Panc1 (cell line): ENCODE data around the gene EZH2. TPM values are rescaled to one million over a fixed set of nuclear protein-coding genes. Genes with fewer than 3 reads are reported as not detected.

Experiments used
- ATAC-seq: fragments of 200-7000 bp; cut with Tn5 transposase; 2 replicates; pipeline ENCODE4 v1.9.1; 2020; ENCODE audit warnings: mild to moderate bottlenecking, moderate library complexity
- BruUV-seq: library from RNA; stranded (reverse); fragments of 400-500 nt; replicated peaks from 2 replicates; lab custom pipeline; 2021; lab: Mats Ljungman, UMichigan
- CTCF ChIA-PET: fragments of 300-600 bp; sonication (Branson Sonifier 250); formaldehyde crosslinking; loops from one replicate; lab custom pipeline; 2022; ENCODE audit warnings: antibody characterized with exemption; lab: Charles Lee
- POLR2A ChIA-PET: fragments of 300-600 bp; sonication (Branson Sonifier 250); formaldehyde crosslinking; loops from one replicate; lab custom pipeline; 2022; ENCODE audit warnings: antibody characterized with exemption; lab: Charles Lee
- DNase-seq: peaks from one replicate; pipeline ENCODE4 v3.0.0-alpha.2; 2010; ENCODE audit warnings: low read depth, low spot score
- H3K27ac ChIP-seq: 2 replicates; pipeline ENCODE4 v1.5.1; 2011; ENCODE audit warnings: mild to moderate bottlenecking, low read length, inconsistent platforms
- H3K27me3 ChIP-seq: fragments of 200-500 bp; sonication (Bioruptor generic); 2 replicates; pipeline ENCODE4 v1.6.0; 2014; ENCODE audit warnings: low read length, inconsistent platforms; ENCODE audit not compliant: control insufficient read depth, insufficient read depth
- H3K36me3 ChIP-seq: fragments of 200-500 bp; sonication (Bioruptor generic); 2 replicates; pipeline ENCODE4 v1.5.1; 2014; ENCODE audit warnings: inconsistent platforms, mild to moderate bottlenecking, low read length, moderate library complexity; ENCODE audit not compliant: control insufficient read depth, insufficient read depth
- H3K4me1 ChIP-seq: 2 replicates; pipeline ENCODE4 v1.5.1; 2011; ENCODE audit warnings: inconsistent platforms, mild to moderate bottlenecking, low read length, moderate library complexity; ENCODE audit not compliant: control insufficient read depth, insufficient read depth
- H3K4me3 ChIP-seq, 2 experiments: 2 replicates each; pipeline ENCODE4 v1.5.1; 2011 to 2012; ENCODE audit warnings: low read depth in 2 of 2, low read length in 2 of 2, mild to moderate bottlenecking in 2 of 2, inconsistent platforms in 1 of 2, moderate library complexity in 1 of 2
- H3K9me3 ChIP-seq: fragments of 200-500 bp; sonication (Bioruptor generic); 2 replicates; pipeline ENCODE4 v1.5.1; 2014; ENCODE audit warnings: low read depth, mild to moderate bottlenecking, inconsistent platforms, low read length, moderate library complexity; ENCODE audit not compliant: control insufficient read depth, insufficient read depth
- POLR2AphosphoS5 ChIP-seq: IDR thresholded peaks from 2 replicates; pipeline ENCODE4 v1.6.1; 2012; ENCODE audit warnings: mild to moderate bottlenecking, low read depth, low read length, moderate library complexity
- SIN3A ChIP-seq: IDR thresholded peaks from 2 replicates; pipeline ENCODE4 v1.6.1; 2012; ENCODE audit warnings: low read depth, mild to moderate bottlenecking, low read length, moderate library complexity, borderline replicate concordance; ENCODE audit not compliant: insufficient read depth
- TCF7L2 ChIP-seq: IDR thresholded peaks from 2 replicates; pipeline ENCODE4 v1.6.1; 2011; ENCODE audit warnings: mild to moderate bottlenecking, low read depth, low read length, inconsistent platforms
- in situ Hi-C: cut with HindIII; loops from 2 replicates; pipeline ENCODE4 v1.10.0; 2016; ENCODE audit warnings: low sequenced_read_pairs, low pct_unique_long_range_greater_than_20kb
- intact Hi-C: fragments of 100-400 bp; cut with micrococcal nuclease; formaldehyde crosslinking; loops from one replicate; pipeline ENCODE4 v1.10.0; 2022; ENCODE audit not compliant: unreplicated experiment
- total RNA-seq: library from RNA; stranded (reverse); gene quantifications from one replicate; pipeline ENCODE4 v1.2.1, GENCODE V29; 2021; ENCODE audit not compliant: unreplicated experiment
- TF ChIP-seq, protein P1 (sequence below), 2 experiments: IDR thresholded peaks; 2 replicates each; pipeline ENCODE4 v1.6.1; 2011 to 2012; ENCODE audit warnings: low read depth in 2 of 2, control low read depth in 1 of 2, low read length in 1 of 2, mild to moderate bottlenecking in 1 of 2, moderate library complexity in 1 of 2; ENCODE audit not compliant: insufficient read depth in 1 of 2
- TF ChIP-seq, protein P2 (sequence below): fragments of 450-650 bp; IDR thresholded peaks from 2 replicates; pipeline ENCODE4 v1.5.1; 2017; ENCODE audit warnings: mild to moderate bottlenecking

Gene EZH2
- total RNA-seq, 1 experiment from 2014 or later: 38.3 TPM

DNA sequence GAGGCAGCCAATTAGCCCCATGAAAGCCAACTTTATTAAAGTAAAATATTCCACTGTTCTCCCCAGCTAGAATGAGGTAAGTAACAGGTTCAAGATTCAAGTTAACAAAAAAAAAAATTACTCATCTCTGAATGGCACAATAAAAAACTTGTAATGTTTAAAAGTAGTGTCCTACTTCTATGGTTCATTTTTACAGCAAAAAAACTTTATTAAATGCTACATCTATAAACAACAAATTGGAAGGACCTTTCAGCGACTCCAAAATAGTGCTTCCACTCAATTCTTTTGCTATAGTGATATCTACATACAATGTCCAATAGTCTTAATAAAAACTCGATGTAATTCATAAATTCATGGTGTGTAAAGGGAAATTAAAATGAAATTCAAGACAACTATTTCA, 59.2 kb downstream of the EZH2 start:
- peaks cover 30% of the 10 kb centered on the region for H3K36me3 ChIP-seq
- ATAC-seq (no peak), DNase-seq (no peak)
- intact Hi-C loops (no loop called here), in situ Hi-C loops (no loop called here)
- no TSS peak for BruUV-seq
- POLR2A ChIA-PET: no interaction called here
- no peak overlapping the region for H3K4me3 ChIP-seq
- H3K9me3 ChIP-seq: no peaks in the 10 kb centered on the region
- CTCF ChIA-PET: no interaction called here
- TF ChIP-seq, protein P1, sequence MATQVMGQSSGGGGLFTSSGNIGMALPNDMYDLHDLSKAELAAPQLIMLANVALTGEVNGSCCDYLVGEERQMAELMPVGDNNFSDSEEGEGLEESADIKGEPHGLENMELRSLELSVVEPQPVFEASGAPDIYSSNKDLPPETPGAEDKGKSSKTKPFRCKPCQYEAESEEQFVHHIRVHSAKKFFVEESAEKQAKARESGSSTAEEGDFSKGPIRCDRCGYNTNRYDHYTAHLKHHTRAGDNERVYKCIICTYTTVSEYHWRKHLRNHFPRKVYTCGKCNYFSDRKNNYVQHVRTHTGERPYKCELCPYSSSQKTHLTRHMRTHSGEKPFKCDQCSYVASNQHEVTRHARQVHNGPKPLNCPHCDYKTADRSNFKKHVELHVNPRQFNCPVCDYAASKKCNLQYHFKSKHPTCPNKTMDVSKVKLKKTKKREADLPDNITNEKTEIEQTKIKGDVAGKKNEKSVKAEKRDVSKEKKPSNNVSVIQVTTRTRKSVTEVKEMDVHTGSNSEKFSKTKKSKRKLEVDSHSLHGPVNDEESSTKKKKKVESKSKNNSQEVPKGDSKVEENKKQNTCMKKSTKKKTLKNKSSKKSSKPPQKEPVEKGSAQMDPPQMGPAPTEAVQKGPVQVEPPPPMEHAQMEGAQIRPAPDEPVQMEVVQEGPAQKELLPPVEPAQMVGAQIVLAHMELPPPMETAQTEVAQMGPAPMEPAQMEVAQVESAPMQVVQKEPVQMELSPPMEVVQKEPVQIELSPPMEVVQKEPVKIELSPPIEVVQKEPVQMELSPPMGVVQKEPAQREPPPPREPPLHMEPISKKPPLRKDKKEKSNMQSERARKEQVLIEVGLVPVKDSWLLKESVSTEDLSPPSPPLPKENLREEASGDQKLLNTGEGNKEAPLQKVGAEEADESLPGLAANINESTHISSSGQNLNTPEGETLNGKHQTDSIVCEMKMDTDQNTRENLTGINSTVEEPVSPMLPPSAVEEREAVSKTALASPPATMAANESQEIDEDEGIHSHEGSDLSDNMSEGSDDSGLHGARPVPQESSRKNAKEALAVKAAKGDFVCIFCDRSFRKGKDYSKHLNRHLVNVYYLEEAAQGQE (IDR thresholded peaks at IDR 0.05; ENCODE audit: insufficient read depth in 1 of 2, low read depth in 2 of 2, low read length in 1 of 2): no peak
- no peak for TF ChIP-seq TCF7L2
- TF ChIP-seq SIN3A: no peak
- TF ChIP-seq, protein P2, sequence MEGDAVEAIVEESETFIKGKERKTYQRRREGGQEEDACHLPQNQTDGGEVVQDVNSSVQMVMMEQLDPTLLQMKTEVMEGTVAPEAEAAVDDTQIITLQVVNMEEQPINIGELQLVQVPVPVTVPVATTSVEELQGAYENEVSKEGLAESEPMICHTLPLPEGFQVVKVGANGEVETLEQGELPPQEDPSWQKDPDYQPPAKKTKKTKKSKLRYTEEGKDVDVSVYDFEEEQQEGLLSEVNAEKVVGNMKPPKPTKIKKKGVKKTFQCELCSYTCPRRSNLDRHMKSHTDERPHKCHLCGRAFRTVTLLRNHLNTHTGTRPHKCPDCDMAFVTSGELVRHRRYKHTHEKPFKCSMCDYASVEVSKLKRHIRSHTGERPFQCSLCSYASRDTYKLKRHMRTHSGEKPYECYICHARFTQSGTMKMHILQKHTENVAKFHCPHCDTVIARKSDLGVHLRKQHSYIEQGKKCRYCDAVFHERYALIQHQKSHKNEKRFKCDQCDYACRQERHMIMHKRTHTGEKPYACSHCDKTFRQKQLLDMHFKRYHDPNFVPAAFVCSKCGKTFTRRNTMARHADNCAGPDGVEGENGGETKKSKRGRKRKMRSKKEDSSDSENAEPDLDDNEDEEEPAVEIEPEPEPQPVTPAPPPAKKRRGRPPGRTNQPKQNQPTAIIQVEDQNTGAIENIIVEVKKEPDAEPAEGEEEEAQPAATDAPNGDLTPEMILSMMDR: no peak
- no peak for TF ChIP-seq POLR2AphosphoS5
- no peaks in the 10 kb centered on the region for H3K27me3 ChIP-seq
- no peak overlapping the region for H3K27ac ChIP-seq
- H3K4me1 ChIP-seq: no peaks in the 10 kb centered on the region

DNA sequence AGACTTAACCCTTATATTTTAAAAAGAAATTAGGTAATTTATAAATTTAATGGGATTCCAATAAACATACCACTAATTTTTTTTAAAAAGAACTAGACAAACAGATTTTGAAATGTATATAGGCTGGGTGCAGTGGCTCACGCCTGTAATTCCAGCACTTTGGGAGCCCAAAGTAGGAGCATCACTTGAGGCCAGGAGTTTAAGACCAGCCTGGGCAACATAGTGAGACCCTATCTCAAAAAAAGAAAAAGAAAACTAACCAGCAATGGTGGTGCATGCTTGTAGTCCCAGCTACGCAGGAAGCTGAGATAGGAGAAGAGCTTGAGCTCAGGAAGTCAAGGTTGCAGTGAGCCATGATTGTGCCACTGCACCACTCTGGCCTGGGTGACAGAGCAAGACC, 62.7 kb downstream of the EZH2 start:
- ChIA-PET CTCF (no interaction called here), POLR2A (no interaction called here)
- TF ChIP-seq TCF7L2 (no peak), SIN3A (no peak), POLR2AphosphoS5 (no peak)
- TF ChIP-seq, protein P2: no peak
- TF ChIP-seq, protein P1 (IDR thresholded peaks at IDR 0.05; ENCODE audit: insufficient read depth in 1 of 2, low read depth in 2 of 2, low read length in 1 of 2): no peak
- ATAC-seq (no peak), DNase-seq (no peak)
- Histone ChIP-seq H3K36me3 (peaks cover 38% of the 10 kb centered on the region), H3K27ac (no peak overlapping the region), H3K4me1 (no peaks in the 10 kb centered on the region), H3K27me3 (no peaks in the 10 kb centered on the region), H3K9me3 (no peaks in the 10 kb centered on the region), H3K4me3 (no peak overlapping the region)
- BruUV-seq: no TSS peak
- in situ Hi-C loops: no loop called here
- intact Hi-C loops: no loop called here
